GM18867 (cell line): ENCODE results near the gene SUPV3L1.

Experiments used
- ATAC-seq: cut with Tn5 transposase; IDR thresholded peaks from one replicate; pipeline ENCODE4 v1.9.1; 2021; ENCODE audit warnings: mild to moderate bottlenecking, moderate library complexity; ENCODE audit not compliant: unreplicated experiment

Gene SUPV3L1

DNA sequence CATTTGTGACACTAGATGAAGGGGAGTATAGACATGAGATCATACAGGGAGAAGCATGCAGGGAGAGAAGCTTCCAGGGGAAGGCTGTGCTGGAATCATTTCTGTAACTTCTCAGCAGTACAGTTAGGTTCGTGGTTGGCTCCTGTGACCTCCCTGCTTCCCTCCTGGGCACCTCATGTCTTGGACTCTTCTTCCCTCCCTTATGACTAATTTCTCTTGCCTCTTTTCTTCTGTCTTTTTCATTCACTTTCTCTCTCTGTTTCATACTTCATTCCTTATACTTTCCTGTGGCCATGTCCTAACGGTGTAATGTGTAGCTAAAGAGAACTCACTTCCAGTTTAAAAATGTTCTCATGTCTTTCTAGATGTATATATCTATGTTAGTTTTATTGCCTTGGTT, 21.0 kb downstream of the SUPV3L1 start:
- ATAC-seq: no peak

DNA sequence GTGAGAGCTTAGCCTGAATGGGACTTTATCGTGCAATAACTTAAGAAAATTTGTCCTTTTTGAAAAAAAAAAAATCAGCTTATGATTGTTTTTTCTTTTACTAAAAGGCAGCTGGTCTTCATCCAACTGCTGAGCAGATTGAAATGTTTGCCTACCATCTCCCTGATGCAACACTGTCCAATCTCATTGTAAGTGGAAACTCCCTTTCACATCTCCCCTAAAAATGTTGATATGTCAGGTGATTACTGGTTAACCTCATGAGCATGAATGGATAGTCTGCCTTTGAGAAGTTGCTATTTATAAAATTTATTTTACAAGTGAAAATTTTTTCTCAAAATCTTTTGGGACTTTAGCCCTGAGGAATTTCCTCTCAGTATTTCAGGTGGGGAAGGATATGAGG, 22.3 kb downstream of the SUPV3L1 start:
- no peak for ATAC-seq

DNA sequence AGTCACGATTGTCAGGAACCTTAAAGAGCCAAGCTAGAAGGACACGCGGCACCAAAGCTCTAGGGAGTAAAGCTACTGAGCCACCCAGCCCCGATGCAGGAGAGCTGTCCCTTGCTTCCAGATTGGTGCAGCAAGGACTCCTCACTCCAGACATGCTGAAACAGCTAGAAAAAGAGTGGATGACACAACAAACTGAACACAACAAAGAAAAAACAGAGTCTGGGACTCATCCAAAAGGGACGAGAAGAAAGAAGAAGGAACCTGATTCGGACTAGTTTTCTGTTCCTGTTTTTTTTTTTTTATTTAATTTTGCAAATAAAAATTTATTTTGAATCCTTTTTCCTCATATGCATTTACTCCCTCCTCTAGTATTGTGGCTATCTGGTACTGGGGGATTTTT, 28.7 kb downstream of the SUPV3L1 start:
- no peak for ATAC-seq

DNA sequence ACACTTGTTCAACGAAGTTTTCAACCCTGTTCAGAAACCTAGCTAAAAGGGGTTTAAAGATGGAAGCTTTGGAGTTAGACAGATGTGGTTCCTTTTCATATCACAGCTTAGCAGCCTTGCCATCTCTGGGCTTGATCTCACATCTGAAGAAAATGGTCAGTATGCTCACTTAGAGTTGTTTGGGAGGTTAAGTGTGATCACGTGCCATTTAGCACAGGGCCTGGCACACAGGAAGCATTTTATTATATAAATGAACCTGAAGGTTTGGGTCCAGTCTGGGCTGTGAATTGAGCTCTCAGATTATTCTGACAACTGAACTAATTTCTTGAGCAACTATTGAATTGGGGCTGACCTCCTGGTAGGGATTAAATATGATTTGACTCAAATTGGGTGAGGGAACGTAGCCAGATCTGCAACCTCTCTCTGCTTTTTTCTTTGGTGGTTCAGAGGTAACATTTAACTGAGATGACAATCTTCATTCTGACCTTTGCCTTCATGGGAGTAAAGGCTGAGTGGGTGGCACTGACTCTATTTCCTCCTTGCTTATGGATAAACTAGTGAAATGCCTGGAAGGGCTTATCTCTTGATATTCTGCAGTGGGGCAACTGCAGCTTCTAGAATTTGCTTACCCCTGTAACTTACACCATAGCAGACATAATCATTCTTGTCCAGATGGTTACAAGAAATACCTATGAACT, 29.9 kb downstream of the SUPV3L1 start:
- ATAC-seq: no peak

DNA sequence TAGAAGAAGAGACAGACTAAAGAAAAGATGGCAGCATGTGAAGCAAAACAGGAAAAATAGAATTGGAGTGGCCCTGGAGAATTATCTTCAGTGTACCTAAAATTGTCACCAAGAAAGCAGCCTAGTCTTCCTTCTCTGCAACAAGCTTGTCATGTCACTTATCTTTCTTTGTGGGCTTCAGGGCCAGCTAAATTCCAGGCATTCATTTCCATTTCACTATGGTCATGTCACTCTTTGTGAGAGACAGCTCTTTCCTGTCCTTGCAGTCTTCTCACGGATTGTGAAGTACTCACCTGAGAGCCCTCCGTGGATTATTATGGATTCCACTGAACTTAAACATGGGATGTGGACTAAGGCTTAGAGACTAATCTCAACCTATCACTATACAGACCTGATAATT, 31.1 kb downstream of the SUPV3L1 start:
- ATAC-seq: no peak

DNA sequence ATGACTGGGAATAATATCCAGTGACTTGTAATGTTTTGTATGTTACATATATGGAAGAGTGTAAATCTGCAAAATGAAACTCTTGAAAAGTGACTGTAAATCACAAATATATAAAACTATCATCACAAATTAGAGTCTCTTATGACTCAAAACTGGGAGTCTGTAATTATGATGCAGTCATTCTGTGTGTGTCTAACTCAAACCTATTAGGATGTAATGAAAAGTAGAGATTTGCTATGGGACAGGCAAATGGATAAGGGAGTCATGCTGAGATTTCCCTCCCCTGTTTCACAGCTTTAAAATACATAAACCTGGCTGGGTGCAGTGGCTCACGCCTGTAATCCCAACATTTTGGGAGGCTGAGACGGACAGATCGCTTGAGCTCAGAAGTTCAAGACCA, 31.5 kb downstream of the SUPV3L1 start:
- no peak for ATAC-seq

DNA sequence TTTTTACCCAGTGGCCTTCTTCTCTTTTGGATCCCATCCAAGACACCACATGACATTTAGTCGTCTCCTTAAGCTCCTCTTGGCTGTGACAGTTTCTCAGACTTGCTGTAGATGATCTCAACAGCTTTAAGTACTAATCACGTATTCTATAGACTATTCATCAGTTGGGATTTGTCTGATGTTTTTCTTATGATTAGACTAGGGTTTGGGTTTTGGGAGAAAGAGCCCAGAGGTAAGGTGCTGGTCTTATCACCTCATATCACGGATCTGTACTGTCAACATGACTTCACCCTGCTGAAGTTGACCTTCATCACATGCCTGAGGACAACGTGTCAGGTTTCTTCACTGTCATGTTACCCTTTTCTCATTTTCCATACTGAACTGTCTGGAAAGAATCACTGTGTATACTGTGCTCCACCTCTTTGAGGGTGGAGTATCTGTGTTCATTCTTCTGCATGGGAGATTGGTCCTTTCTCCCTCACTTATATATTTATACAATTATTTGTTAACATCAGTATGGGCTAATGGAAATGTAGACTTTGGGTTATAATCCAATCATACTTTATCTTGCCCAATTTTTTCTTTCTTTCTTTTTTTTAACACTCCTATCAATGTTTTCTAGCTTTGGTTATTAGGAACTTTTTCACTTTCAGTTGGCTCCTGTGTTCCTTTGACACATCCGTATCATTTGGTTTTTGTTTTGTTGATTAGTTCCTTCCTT, 33.7 kb downstream of the SUPV3L1 start:
- no peak for ATAC-seq

DNA sequence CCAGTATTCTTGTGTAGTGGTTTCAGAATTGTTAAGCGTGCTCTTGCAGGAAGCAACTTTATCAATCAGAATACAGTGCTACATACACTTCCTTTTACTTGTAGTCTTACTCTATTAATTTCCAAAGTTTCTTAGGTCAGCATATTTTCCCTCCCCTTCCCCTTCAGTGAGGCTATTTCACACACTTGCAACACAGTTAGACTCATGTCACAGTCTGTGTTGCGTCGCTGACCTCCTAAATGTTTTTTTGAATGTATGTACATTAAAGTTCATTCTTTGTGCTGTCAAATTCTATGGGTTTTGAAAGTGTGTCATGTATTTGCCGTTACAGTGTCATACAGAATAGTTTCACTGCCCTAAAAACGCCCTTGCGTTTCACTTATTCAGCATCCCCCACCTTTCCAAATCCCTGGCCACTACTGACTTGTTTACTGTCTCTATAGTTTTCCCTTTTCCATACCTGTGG, 34.7 kb downstream of the SUPV3L1 start:
- ATAC-seq: no peak

DNA sequence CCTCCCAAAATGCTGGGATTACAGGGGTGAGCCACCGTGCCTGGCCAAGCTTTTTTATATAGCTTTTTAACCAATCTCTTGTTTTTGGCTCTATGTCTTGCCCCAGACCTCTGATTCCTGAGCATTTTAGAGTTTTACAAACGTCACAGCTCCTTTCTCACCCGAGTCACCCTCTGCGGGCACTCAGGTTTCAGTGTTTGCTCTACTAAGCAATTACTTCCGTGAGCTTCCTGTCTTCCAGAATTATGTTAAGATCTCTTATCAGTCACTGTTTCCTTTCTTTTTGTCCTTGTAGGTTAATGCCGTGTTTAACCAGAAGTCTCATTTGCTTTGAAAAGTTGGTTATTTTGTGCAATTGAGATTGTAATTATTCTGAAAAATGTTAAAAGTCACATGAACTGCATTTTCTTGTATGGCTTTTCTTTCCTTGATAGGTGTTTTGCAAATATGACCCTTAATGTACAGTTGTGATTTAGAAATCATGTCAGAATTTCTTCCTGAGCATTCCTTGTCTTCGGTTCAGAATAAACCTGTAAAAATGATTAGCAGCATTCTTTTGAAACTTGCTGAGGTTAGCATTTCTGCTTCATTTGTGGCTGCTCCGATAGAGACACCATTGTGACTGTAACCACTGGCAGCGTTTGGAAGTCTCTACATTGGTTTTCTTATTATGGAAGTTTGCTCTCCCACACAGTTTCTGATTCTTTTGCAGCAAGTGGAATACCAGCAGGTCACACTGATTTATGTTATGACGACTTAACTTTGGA, 35.6 kb downstream of the SUPV3L1 start:
- ATAC-seq: no peak

DNA sequence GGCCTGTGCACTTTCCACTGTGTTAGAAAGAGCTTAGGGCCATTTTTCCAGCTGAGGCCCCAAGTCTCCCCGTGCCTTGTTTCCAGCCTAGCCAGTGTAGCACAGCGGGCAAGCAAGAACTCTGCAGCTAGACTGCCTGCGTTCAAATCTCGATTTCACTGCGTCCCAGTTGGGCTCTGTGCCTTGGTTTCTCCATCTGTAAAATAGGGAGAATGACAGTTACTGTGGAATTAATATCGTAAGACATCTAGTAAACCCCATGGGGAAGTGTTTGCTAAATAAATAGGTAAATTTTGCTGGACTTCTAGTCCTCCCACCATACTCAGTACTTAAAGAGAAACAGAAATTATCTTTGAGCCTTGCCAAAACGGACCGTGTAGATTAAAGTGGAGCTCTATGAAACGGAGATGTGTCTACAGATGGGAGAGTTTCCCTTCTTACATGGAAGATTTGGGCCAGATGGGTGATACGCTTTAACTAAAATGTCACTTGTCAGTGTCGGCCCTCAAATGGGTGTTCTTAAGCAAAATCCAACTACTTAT, 36.6 kb downstream of the SUPV3L1 start:
- no peak for ATAC-seq

DNA sequence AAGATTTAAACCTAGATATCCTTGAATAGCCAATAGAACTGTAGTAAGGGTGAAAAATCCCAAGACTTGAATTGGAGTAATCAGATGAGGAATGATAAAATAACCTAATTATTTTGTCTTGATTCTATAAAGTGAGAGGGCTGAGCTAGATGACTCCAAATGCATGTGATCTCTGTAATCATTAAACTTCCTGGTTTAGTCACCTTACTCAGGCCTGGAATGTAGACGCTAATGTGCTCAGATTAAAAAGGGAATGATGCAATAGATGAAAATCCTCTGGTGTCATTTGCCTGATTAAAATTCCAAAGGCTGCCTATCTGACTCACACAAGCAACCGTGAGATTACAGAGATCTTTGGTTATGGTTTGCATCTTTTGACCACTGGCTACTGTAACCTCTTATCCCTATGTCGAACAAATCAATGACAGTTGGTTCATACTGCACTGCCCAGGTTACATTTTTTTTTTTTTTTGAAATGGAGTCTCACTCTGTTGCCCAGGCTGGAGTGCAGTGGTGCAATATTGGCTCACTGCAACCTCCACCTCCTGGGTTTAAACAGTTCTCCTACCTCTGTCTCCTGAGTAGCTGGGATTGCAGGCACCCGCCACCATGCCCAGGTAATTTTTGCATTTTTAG, 37.2 kb downstream of the SUPV3L1 start:
- ATAC-seq: no peak

DNA sequence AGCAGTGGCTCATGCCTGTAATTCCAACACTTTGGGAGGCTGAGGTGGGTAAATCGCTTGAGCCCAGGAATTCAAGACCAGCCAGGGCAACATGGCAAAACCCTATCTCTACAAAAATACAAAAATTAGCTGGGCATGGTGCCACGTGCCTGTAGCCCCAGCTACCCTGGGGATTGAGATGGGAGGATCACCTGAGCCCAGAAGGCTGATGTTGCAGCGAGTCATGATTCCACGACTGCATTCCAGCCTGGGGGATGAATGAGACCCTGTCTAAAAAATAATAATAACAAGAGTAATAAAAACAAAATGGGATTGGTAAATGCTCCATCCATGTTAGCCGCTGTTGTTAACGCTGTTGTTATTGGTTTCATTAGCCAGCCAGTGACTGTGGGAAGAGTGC, 38.8 kb downstream of the SUPV3L1 start:
- no peak for ATAC-seq

DNA sequence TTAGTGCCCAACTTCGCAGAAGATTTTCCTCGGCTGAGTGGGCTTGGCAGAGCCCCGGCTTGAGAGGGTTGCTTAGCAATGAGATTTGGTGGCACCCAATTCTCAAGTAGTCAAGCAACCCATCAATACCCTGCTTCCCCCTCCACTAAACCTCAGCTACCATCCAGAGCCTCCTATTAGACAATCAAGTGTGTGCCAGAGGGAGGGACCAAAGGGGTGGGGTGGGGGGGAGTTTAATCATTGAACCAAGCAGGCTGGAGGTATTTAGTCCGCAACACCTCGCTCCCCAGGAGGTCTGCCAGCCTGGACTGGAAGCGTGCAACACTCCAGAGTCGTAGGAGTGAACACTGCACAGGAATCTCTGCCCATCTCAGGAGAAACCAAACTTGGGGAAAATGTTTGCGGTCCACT, 40.0 kb downstream of the SUPV3L1 start, which contains the start of gene HKDC1:
HKDC1 (plus strand) TSS at position 292 of the 411 bp plus-strand sequence; CDS start at position 396, 104 bp downstream.
- no peak for ATAC-seq

DNA sequence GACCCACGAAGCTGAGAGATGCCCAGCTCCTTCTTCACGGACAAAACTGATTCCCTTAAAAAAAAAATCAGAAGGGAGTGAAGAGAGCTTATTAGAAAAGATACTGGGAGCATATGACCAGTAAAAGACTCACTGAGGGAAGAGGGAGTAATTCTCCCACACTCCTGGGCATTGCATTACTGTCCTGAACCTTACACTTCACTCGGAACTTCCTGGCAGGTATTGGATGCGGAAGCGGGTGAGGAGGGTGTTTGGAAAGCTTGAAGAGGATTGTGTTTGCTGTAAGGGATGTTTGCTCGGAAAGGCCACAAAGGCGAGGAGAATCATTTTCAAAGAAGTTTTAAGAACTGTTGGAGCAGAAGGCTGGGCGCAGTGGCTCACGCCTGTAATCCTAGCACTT, 40.5 kb downstream of the SUPV3L1 start:
- ATAC-seq: no peak

DNA sequence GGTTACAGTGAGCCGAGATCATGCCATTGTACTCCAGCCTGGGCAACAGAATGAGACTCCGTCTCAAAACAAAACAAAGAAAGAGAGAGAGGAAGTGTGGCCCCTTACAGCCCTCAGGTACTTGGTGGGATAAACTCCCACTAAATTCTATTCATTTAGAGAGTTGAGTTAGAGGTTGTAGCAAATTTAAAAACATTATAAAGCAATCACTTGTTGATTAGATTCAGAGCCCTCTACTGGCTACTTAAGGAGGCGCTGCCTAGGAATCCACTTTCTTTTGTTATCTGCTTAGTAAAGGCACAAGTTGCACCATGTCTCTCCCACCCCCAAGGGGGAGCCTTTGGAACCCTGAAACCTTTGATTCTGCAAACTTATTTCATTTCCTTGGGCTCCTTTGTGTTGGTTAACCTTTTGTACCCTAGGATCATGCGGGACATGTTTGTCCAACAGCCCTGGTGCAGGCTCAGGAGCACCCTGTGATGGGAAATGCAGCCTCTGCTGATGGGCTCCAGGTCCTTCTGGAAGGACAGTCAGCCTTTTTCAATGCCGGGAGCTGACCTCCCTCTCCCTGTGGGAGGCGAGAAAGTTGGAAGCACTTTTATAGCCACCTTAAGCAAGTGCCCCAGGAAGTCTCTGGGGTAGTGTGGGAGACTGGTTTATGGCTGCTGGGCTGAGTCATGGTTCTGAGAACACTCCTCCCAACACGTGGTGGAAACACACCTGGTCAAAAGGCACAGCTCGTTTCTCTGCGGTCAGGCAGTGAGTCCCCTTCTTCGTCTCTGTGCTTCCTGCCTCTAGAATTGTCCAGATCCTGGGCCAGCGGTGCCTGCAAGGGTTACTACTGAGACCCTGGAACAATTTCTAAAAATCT, 42.4 kb downstream of the SUPV3L1 start:
- peak; percentile 98 for ATAC-seq

DNA sequence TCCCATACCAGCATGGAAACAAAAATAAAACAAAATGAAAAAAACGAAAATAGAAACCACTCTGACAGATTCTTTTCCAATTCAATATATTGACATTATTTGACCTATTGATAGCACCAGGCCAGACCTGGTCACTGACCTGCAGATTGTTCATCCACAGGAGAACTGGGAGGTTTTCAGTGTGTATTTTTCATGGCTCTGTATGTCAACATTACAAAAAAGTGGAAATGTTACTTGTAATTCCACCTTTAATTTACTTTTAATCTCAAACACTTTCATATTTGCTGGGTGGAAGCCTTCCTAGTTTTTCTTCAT, 43.0 kb downstream of the SUPV3L1 start:
- peak; percentile 17 for ATAC-seq

DNA sequence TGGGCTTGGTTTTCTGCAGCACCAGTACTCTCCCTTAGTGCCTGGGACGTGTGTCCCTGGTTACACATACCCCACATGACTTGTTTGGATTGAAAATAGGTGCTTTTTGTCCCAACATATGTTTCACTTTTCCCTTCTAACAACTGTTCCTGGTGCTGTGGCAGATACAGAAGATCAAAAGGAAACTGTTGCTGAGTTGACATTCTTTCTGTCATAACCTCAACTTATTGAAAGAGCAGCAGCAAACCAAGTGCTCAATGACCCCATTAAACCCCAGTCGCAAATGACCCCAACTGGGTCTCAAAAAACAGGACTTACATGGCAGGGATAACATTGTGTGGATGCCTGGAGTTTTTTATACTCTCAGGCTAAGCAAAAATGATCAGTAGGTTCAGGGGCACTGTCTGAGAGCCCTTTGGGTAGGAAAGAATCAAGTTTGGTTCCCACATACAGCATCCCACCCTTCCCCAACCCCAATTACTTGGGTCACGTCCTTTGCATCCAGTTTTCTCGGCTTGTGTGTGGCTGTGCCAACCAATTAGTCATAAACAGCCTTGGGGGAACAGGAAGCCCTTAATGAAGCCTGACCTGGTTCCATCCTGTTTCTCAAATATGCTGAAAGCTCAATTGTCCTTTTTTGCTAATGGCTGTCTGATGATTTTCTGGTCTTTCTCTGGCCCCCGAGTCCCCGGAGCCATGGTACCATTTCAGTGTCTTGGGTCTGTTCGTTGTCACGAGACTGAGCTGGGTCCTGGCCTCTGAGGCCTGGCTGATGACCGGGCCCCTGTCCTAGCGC, 45.0 kb downstream of the SUPV3L1 start:
- ATAC-seq: no peak

DNA sequence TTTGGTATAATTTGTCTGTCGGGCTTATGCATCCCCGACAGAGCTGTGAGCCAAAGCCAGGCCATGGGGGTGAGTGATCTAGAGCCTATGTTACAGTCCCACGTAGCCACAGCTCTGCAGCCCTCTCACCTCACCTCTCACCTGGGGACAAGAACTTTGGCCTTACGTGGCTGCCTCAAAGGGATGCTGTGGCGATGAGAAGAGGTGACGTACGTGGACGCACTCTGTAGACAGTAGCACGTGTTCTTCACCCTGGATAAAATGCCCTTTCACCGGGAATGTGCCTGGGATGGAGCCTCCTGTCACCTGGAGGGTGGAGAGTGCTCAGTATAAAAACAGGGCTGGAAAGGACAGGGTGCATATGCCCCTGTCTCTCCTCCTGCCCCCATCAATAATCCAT, 45.6 kb downstream of the SUPV3L1 start:
- ATAC-seq: no peak

DNA sequence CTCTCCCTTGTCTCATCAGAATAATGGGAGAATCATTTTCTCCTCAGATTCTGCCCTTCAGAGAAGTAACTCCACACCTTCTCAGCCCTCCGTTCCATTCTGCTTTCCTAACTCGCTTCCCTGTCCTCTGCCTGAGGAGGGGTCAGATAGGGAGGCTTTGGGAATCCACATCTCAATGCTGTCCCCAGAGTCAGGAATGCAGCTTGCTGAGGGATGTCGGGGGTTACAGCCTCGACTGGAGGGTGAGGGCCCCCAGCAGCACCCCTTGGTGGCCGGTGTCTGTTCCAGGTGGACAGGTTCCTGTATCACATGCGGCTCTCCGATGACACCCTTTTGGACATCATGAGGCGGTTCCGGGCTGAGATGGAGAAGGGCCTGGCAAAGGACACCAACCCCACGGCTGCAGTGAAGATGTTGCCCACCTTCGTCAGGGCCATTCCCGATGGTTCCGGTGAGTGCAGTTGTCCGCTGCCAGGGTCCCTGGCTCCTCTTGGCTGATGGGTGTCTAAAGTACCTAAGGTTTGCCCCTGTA, 47.0 kb downstream of the SUPV3L1 start:
- ATAC-seq: no peak
